HCT116 (cell line): ENCODE data around the gene FRMD4A. TPM values are rescaled to one million over a fixed set of nuclear protein-coding genes. Genes with fewer than 3 reads are reported as not detected.

Source experiments
- ATAC-seq: fragments of 200-7000 bp; cut with Tn5 transposase; 2 replicates; pipeline ENCODE4 v1.9.1; 2020; ENCODE audit warnings: mild to moderate bottlenecking, moderate library complexity
- BruUV-seq: library from RNA; stranded (reverse); fragments of 400-500 nt; replicated peaks from 2 replicates; lab custom pipeline; 2021; lab: Mats Ljungman, UMichigan
- CTCF ChIA-PET: fragments of 300-600 bp; sonication (Branson Sonifier 250); formaldehyde crosslinking; loops from one replicate; lab custom pipeline; 2021; ENCODE audit warnings: antibody characterized with exemption; lab: Charles Lee
- POLR2A ChIA-PET: fragments of 300-600, 350-600 bp; sonication (Branson Sonifier 250); formaldehyde crosslinking; loops from one replicate; lab custom pipeline; 2021; ENCODE audit warnings: antibody characterized with exemption; lab: Charles Lee
- RAD21 ChIA-PET, 2 experiments: fragments of 300-600 bp; sonication (Branson Sonifier 250); formaldehyde crosslinking; loops; one replicate each; lab custom pipeline; 2023; ENCODE audit warnings: low total read pairs in 2 of 2; ENCODE audit not compliant: uncharacterized antibody in 2 of 2, unreplicated experiment in 2 of 2, low non-redundant PET in 1 of 2; lab: Charles Lee
- DNase-seq: peaks from one replicate; pipeline ENCODE4 v3.0.0-alpha.2; 2010; ENCODE audit warnings: low read depth, low spot score
- H2AFZ ChIP-seq: fragments of 200-600 bp; shearing (Covaris generic), sonication (generic); 2 replicates; pipeline ENCODE4 v1.6.1; 2017; ENCODE audit warnings: low read depth, mixed run types, mixed read lengths, antibody characterized with exemption, low read length; ENCODE audit not compliant: poor library complexity, severe bottlenecking
- H3K27ac ChIP-seq: 2 replicates; pipeline ENCODE4 v1.5.1; 2012; ENCODE audit warnings: low read depth, low read length
- H3K27me3 ChIP-seq: fragments of 200-600 bp; sonication (generic); 2 replicates; pipeline ENCODE4 v1.6.1; 2016; ENCODE audit warnings: mixed run types, low read length, mixed read lengths; ENCODE audit not compliant: insufficient read depth
- H3K36me3 ChIP-seq, 2 experiments: fragments of 200-500 bp in 1 of 2; fragments of 200-600 bp in 1 of 2; sonication (Bioruptor generic) in 1 of 2; sonication (generic) in 1 of 2; 2 replicates each; pipeline versions ENCODE4 v1.5.1 to v1.6.1; 2014 to 2016; ENCODE audit warnings: low read length in 2 of 2, inconsistent platforms in 1 of 2, mixed read lengths in 1 of 2, mixed run types in 1 of 2; ENCODE audit not compliant: insufficient read depth in 2 of 2, control insufficient read depth in 1 of 2
- H3K4me1 ChIP-seq, 2 experiments: fragments of 200-600 bp in 1 of 2; sonication (generic) in 1 of 2; 2 replicates each; pipeline versions ENCODE4 v1.5.1 to v1.6.1; 2012 to 2017; ENCODE audit warnings: low read length in 2 of 2, inconsistent platforms in 1 of 2, mild to moderate bottlenecking in 1 of 2, mixed read lengths in 1 of 2, mixed run types in 1 of 2, moderate library complexity in 1 of 2; ENCODE audit not compliant: insufficient read depth in 2 of 2, control insufficient read depth in 1 of 2
- H3K4me2 ChIP-seq: fragments of 200-600 bp; sonication (generic); 2 replicates; pipeline ENCODE4 v1.6.1; 2017; ENCODE audit warnings: mixed run types, low read length, mixed read lengths
- H3K4me3 ChIP-seq, 2 experiments: fragments of 200-600 bp in 1 of 2; sonication (generic) in 1 of 2; replicated peaks in 1 of 2; 2 replicates each; pipeline ENCODE4 v1.5.1; 2011 to 2016; ENCODE audit warnings: low read length in 2 of 2, control low read depth in 1 of 2, low read depth in 1 of 2, mild to moderate bottlenecking in 1 of 2, mixed read lengths in 1 of 2, mixed run types in 1 of 2
- H3K79me2 ChIP-seq: fragments of 200-600 bp; sonication (generic); 2 replicates; pipeline ENCODE4 v1.6.1; 2017; ENCODE audit warnings: mild to moderate bottlenecking, mixed run types, low read length, moderate library complexity, mixed read lengths; ENCODE audit not compliant: insufficient read depth
- H3K9ac ChIP-seq: fragments of 200-600 bp; sonication (generic); 2 replicates; pipeline ENCODE4 v1.6.1; 2016; ENCODE audit warnings: low read length, mixed read lengths
- H3K9me2 ChIP-seq: fragments of 200-600 bp; sonication (generic), shearing (Covaris generic); 2 replicates; pipeline ENCODE4 v1.6.1; 2017; ENCODE audit warnings: mixed run types, mild to moderate bottlenecking, moderate library complexity; ENCODE audit not compliant: insufficient read depth
- H3K9me3 ChIP-seq, 2 experiments: fragments of 200-500 bp in 1 of 2; fragments of 200-600 bp in 1 of 2; sonication (Bioruptor generic) in 1 of 2; sonication (generic) in 1 of 2; 2 replicates each; pipeline ENCODE4 v1.6.1; 2014 to 2017; ENCODE audit warnings: low read length in 2 of 2, mixed read lengths in 2 of 2, inconsistent platforms in 1 of 2, low read depth in 1 of 2, mild to moderate bottlenecking in 1 of 2, mixed run types in 1 of 2, moderate library complexity in 1 of 2; ENCODE audit not compliant: control insufficient read depth in 1 of 2, insufficient read depth in 1 of 2
- H4K20me1 ChIP-seq: fragments of 200-600 bp; sonication (generic), shearing (Covaris generic); 2 replicates; pipeline ENCODE4 v1.6.1; 2017; ENCODE audit warnings: mixed run types, mild to moderate bottlenecking, moderate library complexity; ENCODE audit not compliant: insufficient read depth
- CBX3 ChIP-seq: IDR thresholded peaks from 2 replicates; pipeline ENCODE4 v1.6.1; 2012; ENCODE audit warnings: low read depth
- CEBPB ChIP-seq: IDR thresholded peaks from 2 replicates; pipeline ENCODE4 v1.6.1; 2012; ENCODE audit warnings: low read depth
- EGR1 ChIP-seq: IDR thresholded peaks from 2 replicates; pipeline ENCODE4 v1.6.1; 2012; ENCODE audit warnings: low read depth
- ELF1 ChIP-seq: IDR thresholded peaks from 2 replicates; pipeline ENCODE4 v1.6.1; 2012; ENCODE audit warnings: low read depth, borderline replicate concordance
- EZH2 ChIP-seq: fragments of 200-600 bp; sonication (generic); IDR thresholded peaks from 2 replicates; pipeline ENCODE4 v1.6.1; 2017; ENCODE audit warnings: antibody characterized with exemption, mixed run types
- FOSL1 ChIP-seq: IDR thresholded peaks from 2 replicates; pipeline ENCODE4 v1.6.1; 2012; ENCODE audit warnings: low read depth
- JUND ChIP-seq: IDR thresholded peaks from 2 replicates; pipeline ENCODE4 v1.6.1; 2012
- POLR2A ChIP-seq: IDR thresholded peaks from 2 replicates; pipeline ENCODE4 v1.7.0; 2011; ENCODE audit warnings: borderline replicate concordance; ENCODE audit not compliant: insufficient read depth, insufficient read length; ENCODE audit errors: extremely low read depth
- POLR2AphosphoS5 ChIP-seq: IDR thresholded peaks from 2 replicates; pipeline ENCODE4 v1.6.1; 2011; ENCODE audit warnings: mild to moderate bottlenecking, low read depth, low read length, moderate library complexity
- RAD21 ChIP-seq: IDR thresholded peaks from 2 replicates; pipeline ENCODE4 v1.6.1; 2012; ENCODE audit warnings: low read depth, mild to moderate bottlenecking
- SIN3A ChIP-seq: IDR thresholded peaks from 2 replicates; pipeline ENCODE4 v1.6.1; 2012; ENCODE audit warnings: low read depth
- SP1 ChIP-seq: IDR thresholded peaks from 2 replicates; pipeline ENCODE4 v1.6.1; 2012; ENCODE audit warnings: low read depth
- SRF ChIP-seq: IDR thresholded peaks from 2 replicates; pipeline ENCODE4 v1.6.1; 2012; ENCODE audit warnings: low read depth
- TCF7L2 ChIP-seq: IDR thresholded peaks from 2 replicates; pipeline ENCODE4 v1.7.0; 2011; ENCODE audit warnings: borderline replicate concordance, inconsistent platforms; ENCODE audit not compliant: insufficient read depth, insufficient read length; ENCODE audit errors: extremely low read depth
- YY1 ChIP-seq: IDR thresholded peaks from 2 replicates; pipeline ENCODE4 v1.6.1; 2011; ENCODE audit warnings: low read length, low read depth, moderate library complexity, mild to moderate bottlenecking; ENCODE audit not compliant: insufficient replicate concordance; ENCODE audit errors: extremely low read depth
- ZBTB33 ChIP-seq: IDR thresholded peaks from 2 replicates; pipeline ENCODE4 v1.6.1; 2011; ENCODE audit warnings: mild to moderate bottlenecking, low read length, moderate library complexity; ENCODE audit not compliant: insufficient replicate concordance; ENCODE audit errors: extremely low read depth
- ZFX ChIP-seq: fragments of 450-650 bp; IDR thresholded peaks from 2 replicates; pipeline ENCODE4 v1.6.1; 2017
- ZNF274 ChIP-seq: fragments of 200-500 bp; sonication (Bioruptor generic); IDR thresholded peaks from 2 replicates; pipeline ENCODE4 v1.6.1; 2014; ENCODE audit warnings: mild to moderate bottlenecking, low read depth, low read length, inconsistent platforms
- intact Hi-C: fragments of 100-400 bp; cut with micrococcal nuclease; formaldehyde crosslinking; loops from 2 replicates; pipeline ENCODE4 v1.10.0; 2022
- total RNA-seq: library from RNA; stranded (reverse); gene quantifications from one replicate; pipeline ENCODE4 v1.2.1, GENCODE V29; 2021; ENCODE audit not compliant: unreplicated experiment
- TF ChIP-seq, protein P1 (sequence below), 3 experiments: fragments of 200-600 bp in 1 of 3; sonication (generic) in 1 of 3; IDR thresholded peaks in 2 of 3; conservative IDR thresholded peaks in 1 of 3; 2 replicates each; pipeline ENCODE4 v1.5.1; 2012 to 2017; ENCODE audit warnings: low read depth in 2 of 3, low read length in 2 of 3, antibody characterized with exemption in 1 of 3, borderline replicate concordance in 1 of 3, control low read depth in 1 of 3, mild to moderate bottlenecking in 1 of 3, mixed read lengths in 1 of 3, mixed run types in 1 of 3, moderate library complexity in 1 of 3; ENCODE audit not compliant: insufficient read depth in 1 of 3
- TF ChIP-seq, protein P2 (sequence below): IDR thresholded peaks from 2 replicates; pipeline ENCODE4 v1.6.1; 2012; ENCODE audit warnings: low read depth
- TF ChIP-seq, protein P3 (sequence below): IDR thresholded peaks from 2 replicates; pipeline ENCODE4 v1.6.1; 2012

FRMD4A gene
- total RNA-seq, 1 experiment from 2014 or later: 0.20 TPM

DNA sequence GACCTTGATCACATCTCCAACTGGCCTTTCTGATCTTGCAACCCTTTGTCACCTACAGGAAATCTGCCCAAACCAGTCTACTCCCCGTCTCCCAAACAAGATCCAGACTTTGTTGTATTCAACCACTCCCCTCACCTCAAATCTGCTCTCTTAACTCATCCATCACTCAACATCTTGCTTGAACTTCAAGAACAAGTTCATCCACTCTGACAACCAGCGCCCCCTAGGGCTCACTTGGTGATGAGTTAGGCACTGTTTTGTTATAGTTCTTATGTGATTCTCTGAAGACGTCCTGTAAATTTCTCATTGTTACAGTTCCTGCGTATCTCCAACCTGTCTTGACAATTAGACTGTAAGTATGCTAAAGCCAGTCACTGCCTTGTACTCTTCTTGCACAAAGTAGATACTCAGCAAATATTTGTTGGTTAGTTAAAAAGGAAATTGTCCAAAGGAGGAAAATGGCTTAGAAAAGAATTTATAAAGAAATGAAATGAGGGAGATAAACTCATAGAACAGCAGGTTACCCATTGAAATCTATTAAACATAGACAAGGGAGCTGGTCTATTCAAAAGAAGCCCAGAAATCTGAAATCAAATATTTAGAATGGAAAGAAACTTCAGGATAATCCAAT lies 5.3 kb downstream of the FRMD4A start:
- intact Hi-C loops: loop anchor here (1.0 kb wide), 1 partner anchor 128 kb away; no protein-coding TSS in a partner anchor
- peak; percentile 50 for DNase-seq
- peak; percentile 76 for ATAC-seq
- TF ChIP-seq POLR2AphosphoS5: no peak
- no peak for TF ChIP-seq EZH2
- TF ChIP-seq, protein P1, sequence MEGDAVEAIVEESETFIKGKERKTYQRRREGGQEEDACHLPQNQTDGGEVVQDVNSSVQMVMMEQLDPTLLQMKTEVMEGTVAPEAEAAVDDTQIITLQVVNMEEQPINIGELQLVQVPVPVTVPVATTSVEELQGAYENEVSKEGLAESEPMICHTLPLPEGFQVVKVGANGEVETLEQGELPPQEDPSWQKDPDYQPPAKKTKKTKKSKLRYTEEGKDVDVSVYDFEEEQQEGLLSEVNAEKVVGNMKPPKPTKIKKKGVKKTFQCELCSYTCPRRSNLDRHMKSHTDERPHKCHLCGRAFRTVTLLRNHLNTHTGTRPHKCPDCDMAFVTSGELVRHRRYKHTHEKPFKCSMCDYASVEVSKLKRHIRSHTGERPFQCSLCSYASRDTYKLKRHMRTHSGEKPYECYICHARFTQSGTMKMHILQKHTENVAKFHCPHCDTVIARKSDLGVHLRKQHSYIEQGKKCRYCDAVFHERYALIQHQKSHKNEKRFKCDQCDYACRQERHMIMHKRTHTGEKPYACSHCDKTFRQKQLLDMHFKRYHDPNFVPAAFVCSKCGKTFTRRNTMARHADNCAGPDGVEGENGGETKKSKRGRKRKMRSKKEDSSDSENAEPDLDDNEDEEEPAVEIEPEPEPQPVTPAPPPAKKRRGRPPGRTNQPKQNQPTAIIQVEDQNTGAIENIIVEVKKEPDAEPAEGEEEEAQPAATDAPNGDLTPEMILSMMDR (IDR thresholded peaks at IDR 0.05 in 2 of 3, conservative IDR thresholded peaks at IDR 0.05 in 1 of 3; ENCODE audit: borderline replicate concordance in 1 of 3, insufficient read depth in 1 of 3, low read depth in 2 of 3, low read length in 2 of 3): peak; percentile 36 to 88 (median 78); a peak in 5 of 6 replicates
- no peak for TF ChIP-seq ZFX
- no peak for TF ChIP-seq SIN3A
- TF ChIP-seq ZBTB33: no peak
- TF ChIP-seq JUND: no peak
- TF ChIP-seq EGR1: no peak
- no peak for TF ChIP-seq CEBPB
- TF ChIP-seq, protein P2, sequence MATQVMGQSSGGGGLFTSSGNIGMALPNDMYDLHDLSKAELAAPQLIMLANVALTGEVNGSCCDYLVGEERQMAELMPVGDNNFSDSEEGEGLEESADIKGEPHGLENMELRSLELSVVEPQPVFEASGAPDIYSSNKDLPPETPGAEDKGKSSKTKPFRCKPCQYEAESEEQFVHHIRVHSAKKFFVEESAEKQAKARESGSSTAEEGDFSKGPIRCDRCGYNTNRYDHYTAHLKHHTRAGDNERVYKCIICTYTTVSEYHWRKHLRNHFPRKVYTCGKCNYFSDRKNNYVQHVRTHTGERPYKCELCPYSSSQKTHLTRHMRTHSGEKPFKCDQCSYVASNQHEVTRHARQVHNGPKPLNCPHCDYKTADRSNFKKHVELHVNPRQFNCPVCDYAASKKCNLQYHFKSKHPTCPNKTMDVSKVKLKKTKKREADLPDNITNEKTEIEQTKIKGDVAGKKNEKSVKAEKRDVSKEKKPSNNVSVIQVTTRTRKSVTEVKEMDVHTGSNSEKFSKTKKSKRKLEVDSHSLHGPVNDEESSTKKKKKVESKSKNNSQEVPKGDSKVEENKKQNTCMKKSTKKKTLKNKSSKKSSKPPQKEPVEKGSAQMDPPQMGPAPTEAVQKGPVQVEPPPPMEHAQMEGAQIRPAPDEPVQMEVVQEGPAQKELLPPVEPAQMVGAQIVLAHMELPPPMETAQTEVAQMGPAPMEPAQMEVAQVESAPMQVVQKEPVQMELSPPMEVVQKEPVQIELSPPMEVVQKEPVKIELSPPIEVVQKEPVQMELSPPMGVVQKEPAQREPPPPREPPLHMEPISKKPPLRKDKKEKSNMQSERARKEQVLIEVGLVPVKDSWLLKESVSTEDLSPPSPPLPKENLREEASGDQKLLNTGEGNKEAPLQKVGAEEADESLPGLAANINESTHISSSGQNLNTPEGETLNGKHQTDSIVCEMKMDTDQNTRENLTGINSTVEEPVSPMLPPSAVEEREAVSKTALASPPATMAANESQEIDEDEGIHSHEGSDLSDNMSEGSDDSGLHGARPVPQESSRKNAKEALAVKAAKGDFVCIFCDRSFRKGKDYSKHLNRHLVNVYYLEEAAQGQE: no peak
- no peak for TF ChIP-seq SP1
- TF ChIP-seq TCF7L2: no peak
- no peak for TF ChIP-seq ELF1
- TF ChIP-seq CBX3: peak; percentile 26; the same call in 1 of the 2 replicates
- TF ChIP-seq POLR2A: no peak
- TF ChIP-seq ZNF274: no peak
- TF ChIP-seq FOSL1: no peak
- no peak for TF ChIP-seq SRF
- no peak for TF ChIP-seq YY1
- TF ChIP-seq RAD21: peak; percentile 57
- TF ChIP-seq, protein P3, sequence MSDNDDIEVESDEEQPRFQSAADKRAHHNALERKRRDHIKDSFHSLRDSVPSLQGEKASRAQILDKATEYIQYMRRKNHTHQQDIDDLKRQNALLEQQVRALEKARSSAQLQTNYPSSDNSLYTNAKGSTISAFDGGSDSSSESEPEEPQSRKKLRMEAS: no peak

More for the DNA sequence above, 5.3 kb downstream of the FRMD4A start:
- RAD21 ChIA-PET: no interaction called here
- H2AFZ ChIP-seq: no peak overlapping the region
- no peaks in the 10 kb centered on the region for H3K79me2 ChIP-seq
- no peak overlapping the region for H3K4me3 ChIP-seq
- POLR2A ChIA-PET: no interaction called here
- peaks cover 49% of the 10 kb centered on the region for H3K27me3 ChIP-seq
- no peaks in the 10 kb centered on the region for H4K20me1 ChIP-seq
- no peaks in the 10 kb centered on the region for H3K9me3 ChIP-seq
- CTCF ChIA-PET: interaction anchor here (1.5 to 1.6 kb wide), 2 partner anchors 9 to 128 kb away, joined by 4 to 11 read pairs; no protein-coding TSS in a partner anchor
- no peaks in the 10 kb centered on the region for H3K36me3 ChIP-seq
- H3K4me1 ChIP-seq: no peaks in the 10 kb centered on the region
- no peaks in the 10 kb centered on the region for H3K9me2 ChIP-seq
- H3K4me2 ChIP-seq: no peak overlapping the region
- H3K27ac ChIP-seq: no peak overlapping the region
- no TSS peak for BruUV-seq
- H3K9ac ChIP-seq: no peak overlapping the region
